KOPT-K1 (cell line): ENCODE measurements around the gene MYO3A.

Source experiments
- H3K27ac ChIP-seq: fragments of 200-600 bp; sonication (generic); 2 replicates; pipeline ENCODE4 v1.5.1; 2016; ENCODE audit warnings: antibody characterized with exemption, mild to moderate bottlenecking, low read depth, low read length; ENCODE audit not compliant: poor library complexity, severe bottlenecking
- H3K36me3 ChIP-seq: fragments of 200-600 bp; sonication (generic); 2 replicates; pipeline ENCODE4 v1.5.1; 2017; ENCODE audit warnings: antibody characterized with exemption, mild to moderate bottlenecking, low read length, moderate library complexity; ENCODE audit not compliant: insufficient read depth
- H3K9me3 ChIP-seq: fragments of 200-600 bp; sonication (generic); 2 replicates; pipeline ENCODE4 v1.5.1; 2017; ENCODE audit warnings: antibody characterized with exemption, low read length, mild to moderate bottlenecking; ENCODE audit not compliant: insufficient read depth, poor library complexity, severe bottlenecking

MYO3A gene, protein sequence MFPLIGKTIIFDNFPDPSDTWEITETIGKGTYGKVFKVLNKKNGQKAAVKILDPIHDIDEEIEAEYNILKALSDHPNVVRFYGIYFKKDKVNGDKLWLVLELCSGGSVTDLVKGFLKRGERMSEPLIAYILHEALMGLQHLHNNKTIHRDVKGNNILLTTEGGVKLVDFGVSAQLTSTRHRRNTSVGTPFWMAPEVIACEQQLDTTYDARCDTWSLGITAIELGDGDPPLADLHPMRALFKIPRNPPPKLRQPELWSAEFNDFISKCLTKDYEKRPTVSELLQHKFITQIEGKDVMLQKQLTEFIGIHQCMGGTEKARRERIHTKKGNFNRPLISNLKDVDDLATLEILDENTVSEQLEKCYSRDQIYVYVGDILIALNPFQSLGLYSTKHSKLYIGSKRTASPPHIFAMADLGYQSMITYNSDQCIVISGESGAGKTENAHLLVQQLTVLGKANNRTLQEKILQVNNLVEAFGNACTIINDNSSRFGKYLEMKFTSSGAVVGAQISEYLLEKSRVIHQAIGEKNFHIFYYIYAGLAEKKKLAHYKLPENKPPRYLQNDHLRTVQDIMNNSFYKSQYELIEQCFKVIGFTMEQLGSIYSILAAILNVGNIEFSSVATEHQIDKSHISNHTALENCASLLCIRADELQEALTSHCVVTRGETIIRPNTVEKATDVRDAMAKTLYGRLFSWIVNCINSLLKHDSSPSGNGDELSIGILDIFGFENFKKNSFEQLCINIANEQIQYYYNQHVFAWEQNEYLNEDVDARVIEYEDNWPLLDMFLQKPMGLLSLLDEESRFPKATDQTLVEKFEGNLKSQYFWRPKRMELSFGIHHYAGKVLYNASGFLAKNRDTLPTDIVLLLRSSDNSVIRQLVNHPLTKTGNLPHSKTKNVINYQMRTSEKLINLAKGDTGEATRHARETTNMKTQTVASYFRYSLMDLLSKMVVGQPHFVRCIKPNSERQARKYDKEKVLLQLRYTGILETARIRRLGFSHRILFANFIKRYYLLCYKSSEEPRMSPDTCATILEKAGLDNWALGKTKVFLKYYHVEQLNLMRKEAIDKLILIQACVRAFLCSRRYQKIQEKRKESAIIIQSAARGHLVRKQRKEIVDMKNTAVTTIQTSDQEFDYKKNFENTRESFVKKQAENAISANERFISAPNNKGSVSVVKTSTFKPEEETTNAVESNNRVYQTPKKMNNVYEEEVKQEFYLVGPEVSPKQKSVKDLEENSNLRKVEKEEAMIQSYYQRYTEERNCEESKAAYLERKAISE (N-terminal part only)

DNA sequence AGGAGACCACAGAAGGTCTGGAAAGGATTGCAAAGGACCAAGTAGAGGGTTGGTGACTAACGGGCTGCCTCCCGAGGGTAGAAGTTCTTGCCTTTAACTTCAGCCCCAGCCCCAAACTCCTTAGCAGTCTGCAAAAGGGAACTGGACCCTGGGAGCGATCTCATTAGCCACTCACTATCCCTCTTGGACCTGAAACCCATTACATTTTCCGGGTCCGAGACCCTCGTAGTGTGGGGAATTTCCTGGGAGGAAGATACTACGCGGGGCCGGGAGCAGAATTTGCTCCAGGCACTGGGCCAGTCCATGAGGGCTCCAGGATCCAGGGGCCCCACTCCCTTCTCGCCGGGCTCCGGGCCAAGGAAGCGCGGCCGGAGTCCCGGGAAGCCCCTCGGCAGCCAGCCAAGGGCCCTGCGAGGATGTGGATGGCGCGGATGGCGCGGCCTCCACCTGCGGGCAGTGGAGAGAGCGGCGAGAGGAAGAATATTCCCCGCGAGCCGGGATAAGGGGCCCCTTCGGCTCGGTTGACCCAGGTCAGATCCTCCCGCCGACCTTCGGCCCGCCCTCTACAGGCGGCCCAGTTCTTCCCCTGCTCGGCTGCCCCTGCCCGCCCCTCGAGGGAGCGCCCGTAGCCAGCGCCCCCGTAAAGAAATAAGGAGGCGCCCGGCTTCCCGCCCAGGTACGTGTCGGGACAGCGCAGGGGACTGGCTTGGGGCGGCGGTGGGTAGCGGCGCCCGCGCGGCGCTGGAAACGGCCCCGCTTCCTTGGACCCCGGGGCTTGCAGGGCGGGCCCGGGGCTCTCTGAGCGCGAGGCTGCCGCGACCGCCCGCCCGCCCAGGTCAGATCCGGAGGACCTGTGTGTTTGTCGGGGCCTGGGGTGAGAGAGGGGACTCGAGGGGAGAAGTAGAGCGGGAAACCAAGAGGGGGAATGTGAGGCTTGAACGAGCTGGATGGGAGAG is at the start of gene MYO3A:
Gene MYO3A, plus strand, starts transcription at position 577 of the 956 bp plus-strand sequence. CDS start 17,882 bp downstream, outside the sequence.
- H3K36me3 ChIP-seq: no peaks in the 10 kb centered on the region
- peaks cover 13% of the 10 kb centered on the region for H3K9me3 ChIP-seq
- H3K27ac ChIP-seq: no peak within 1 kb of the TSS

DNA sequence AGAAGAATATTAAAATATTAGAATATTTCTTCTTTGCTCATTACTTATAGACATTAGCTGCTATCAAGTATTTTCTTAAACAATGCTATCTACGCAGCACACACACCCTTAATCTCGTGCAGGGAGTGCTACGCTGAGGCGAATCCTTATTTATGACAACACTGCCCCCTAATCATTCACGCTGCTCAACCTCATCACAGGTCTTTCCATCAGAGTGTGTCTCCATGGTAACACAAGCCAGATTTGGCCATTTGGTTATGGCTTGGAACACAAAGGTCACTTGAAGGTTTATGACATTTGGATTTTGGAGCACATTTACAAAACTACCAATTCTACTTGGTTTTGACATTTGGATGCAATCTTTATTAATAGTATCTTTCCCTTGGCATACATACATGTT is 45.4 kb upstream of the MYO3A start:
- Histone ChIP-seq H3K9me3 (no peaks in the 10 kb centered on the region), H3K27ac (no peak overlapping the region), H3K36me3 (no peaks in the 10 kb centered on the region)

DNA sequence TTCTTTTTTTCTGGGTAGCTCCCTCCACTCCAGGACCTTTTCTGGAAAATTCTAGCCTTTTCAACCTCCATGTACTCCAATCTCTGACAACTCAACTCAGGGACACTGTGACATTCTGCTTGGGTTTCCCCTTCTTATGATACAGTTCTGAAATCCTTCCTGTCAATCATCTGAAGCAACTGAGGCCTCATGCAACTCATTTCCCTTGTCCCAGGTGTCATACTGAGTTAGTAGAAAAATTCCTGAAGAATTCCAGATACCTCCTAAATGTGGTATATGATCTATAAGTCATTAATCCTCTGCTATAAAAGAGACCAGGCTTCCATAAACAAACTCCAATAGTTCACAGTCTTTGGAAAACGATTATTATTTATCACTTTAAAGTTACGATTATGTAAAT is 43.0 kb upstream of the MYO3A start:
- H3K27ac ChIP-seq: no peak overlapping the region
- no peaks in the 10 kb centered on the region for H3K9me3 ChIP-seq
- no peaks in the 10 kb centered on the region for H3K36me3 ChIP-seq

DNA sequence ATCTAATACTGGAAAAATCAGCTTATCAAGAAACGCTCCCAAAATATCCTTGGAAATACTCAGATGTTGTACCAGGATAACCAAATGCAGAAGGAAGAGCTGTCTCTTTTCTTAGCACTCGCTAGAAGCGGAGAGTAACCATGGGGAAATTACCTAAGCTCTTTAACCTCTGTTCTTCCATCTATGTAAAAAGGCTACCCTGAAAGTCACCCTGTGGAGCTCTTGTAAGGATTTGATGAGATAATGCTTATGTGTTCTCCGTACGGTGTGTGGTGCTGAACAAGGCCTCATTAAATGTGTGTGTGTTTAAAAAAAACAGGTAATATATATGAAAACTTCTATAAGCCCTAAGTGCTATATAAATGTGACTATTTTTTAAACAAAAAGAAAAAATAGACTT is 38.2 kb upstream of the MYO3A start:
- no peak overlapping the region for H3K27ac ChIP-seq
- H3K36me3 ChIP-seq: no peaks in the 10 kb centered on the region
- no peaks in the 10 kb centered on the region for H3K9me3 ChIP-seq

DNA sequence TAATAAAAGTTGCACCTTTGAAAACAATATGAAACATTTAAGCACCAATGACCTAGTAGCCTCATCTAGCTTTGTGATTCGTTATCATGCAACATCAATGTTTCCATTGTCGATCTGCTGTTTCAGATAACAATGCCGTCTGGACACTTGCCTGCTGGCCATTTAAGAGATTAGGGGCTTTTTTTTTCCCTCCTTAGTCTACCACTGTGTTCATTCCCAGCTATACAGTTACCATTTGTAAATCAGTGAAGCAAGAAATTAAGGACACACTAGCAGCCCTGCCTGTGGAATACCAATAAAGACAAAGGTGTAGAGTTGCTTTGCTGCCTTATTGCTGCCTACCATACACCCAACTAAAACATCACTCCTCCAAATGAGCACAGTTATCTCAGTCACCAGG is 37.6 kb upstream of the MYO3A start:
- H3K36me3 ChIP-seq: no peaks in the 10 kb centered on the region
- no peaks in the 10 kb centered on the region for H3K9me3 ChIP-seq
- H3K27ac ChIP-seq: no peak overlapping the region

DNA sequence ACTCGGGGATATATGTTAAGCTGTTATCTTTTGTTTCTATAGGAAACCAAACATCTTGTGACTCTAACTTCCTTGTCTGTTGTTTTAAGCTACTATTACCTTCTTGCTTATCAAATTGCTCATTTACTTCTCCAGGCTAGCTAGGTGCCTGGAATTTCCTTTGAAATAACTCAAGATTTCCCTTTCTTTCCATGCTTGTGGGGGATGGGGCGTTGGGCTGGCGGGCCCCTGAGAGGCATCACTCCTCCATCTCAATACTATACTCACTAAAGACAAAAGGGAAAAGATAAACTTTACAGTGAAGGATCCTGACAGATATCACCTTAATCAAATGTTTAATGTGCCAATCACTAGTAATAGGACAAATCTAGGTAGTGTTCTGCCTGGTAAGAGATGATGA is 34.7 kb upstream of the MYO3A start:
- Histone ChIP-seq H3K27ac (no peak overlapping the region), H3K9me3 (no peaks in the 10 kb centered on the region), H3K36me3 (no peaks in the 10 kb centered on the region)

DNA sequence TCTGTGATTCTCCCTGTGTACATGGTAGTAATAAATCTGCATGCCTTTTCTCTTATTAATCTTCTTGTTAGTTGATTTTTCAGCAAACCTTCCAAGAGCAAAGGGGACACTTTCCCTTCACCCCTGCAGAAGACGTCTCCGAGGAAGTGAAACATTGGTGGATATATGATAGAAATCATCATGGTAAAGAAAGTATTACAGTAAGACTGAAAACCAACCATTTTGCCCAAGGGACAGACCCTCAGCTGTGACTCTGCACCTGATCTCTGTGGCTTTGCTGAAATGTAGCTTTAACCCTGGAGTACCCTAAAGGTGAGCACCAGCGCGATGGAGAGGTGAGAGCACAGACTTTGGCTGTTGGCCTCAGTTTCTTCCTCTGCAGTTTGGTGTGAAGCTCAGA is 32.8 kb upstream of the MYO3A start:
- Histone ChIP-seq H3K27ac (no peak overlapping the region), H3K36me3 (no peaks in the 10 kb centered on the region), H3K9me3 (no peaks in the 10 kb centered on the region)

DNA sequence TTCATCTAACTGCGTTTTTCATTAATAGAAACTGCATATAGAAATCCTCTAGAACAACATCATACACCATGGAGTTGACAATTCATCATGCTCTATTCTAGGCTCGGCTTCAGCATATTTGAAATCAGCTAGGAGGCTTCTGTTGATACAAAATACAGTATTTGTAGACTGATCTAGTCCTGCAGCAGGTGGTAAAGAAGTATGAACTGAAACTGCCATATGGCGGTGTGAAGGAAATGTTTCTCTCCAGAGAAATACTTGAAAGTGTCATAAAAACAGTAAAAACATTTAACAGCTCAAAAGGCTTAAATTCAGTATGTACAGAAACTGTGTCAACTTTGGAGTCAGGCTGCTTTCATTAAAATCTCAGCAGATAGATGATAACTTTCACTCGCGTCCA is 32.0 kb upstream of the MYO3A start:
- Histone ChIP-seq H3K9me3 (no peaks in the 10 kb centered on the region), H3K27ac (no peak overlapping the region)

DNA sequence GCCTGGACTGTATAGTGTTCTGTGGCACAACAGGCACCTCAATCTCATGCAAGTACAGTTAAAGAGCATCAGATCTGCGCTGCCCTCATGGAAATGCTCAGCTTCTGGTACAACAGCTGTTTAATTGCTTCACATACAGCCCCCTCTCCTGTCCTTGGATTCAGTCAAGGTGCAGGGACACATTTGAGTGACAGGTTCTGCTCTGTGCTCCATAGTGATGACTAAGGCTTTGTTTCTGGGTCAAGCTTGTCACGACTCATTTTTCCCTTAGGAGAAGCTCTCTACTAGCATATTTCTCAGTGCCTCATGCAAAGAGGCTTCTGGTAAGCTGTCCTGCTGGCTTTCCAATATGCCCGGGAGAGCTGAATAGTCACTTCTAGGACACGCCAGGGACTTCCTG is 26.8 kb upstream of the MYO3A start:
- no peak overlapping the region for H3K27ac ChIP-seq
- no peaks in the 10 kb centered on the region for H3K36me3 ChIP-seq
- no peaks in the 10 kb centered on the region for H3K9me3 ChIP-seq

More for the DNA sequence above, 32.0 kb upstream of the MYO3A start:
- no peaks in the 10 kb centered on the region for H3K36me3 ChIP-seq

DNA sequence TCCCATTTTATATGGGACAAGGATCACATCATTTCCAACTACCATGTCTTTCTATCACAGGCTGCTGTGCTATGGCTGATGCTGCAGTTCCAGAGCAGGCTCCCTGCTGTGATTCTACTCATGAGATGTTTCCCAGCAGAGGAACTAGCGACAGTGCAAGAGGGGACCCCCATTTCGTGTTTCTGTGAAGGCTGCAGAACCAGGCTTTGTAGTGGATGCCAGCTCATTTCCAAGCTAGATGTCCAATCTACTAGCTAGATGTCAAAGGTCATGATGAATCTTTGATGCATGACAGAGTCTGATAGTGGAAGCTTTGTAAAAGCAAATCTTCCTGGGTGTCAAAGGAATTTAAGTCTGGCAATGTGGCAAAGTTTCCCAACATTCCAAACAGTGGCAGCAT is 21.2 kb upstream of the MYO3A start:
- Histone ChIP-seq H3K9me3 (no peaks in the 10 kb centered on the region), H3K27ac (no peak overlapping the region), H3K36me3 (no peaks in the 10 kb centered on the region)

DNA sequence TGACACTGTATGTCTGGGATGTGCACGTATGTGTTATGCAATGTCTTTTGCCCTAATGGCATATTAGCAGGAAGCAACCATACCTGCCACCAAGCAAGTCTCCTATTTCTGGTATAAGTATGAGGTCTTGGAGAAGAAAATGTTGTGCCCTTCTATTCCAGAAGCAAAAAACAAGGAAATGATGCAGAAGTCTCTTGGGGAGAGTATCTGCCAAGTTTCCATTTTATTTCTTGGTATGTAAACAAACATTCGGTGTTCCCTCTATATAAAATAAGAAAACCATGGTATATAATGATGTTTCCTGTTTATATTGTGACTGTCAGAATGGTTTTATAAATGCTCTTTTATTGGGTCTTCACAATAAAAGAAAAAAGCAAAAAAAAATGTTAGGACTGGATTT is 19.3 kb upstream of the MYO3A start:
- no peaks in the 10 kb centered on the region for H3K9me3 ChIP-seq
- H3K27ac ChIP-seq: no peak overlapping the region
- H3K36me3 ChIP-seq: no peaks in the 10 kb centered on the region

DNA sequence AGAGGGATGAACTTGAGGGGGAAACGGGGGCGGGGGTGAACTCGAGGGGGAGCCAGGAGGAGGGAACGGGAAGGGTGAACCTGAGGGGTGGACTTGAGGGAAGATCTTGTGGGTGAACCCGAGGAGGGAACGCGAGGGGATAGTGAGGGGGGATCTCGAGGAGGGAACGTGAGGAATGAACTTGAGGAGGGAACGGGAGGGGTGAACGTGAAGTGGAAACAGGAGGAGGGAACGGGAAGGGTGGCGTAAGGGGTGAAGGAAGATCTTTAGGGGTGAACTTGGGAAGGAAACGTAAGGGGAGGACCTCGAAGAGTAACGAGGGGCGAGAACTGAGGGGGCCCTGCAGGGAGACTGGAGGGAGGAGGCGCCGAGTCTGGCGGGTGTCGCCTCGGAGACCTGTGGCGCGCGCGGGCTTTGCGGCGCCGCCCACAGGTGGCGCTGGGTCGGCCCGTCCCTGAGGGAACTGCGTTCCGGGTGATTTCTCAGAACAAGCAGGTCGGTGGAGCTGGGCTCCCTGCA is 651 bp downstream of the MYO3A start:
- Histone ChIP-seq H3K9me3 (peaks cover 13% of the 10 kb centered on the region), H3K27ac (no peak overlapping the region), H3K36me3 (no peaks in the 10 kb centered on the region)

DNA sequence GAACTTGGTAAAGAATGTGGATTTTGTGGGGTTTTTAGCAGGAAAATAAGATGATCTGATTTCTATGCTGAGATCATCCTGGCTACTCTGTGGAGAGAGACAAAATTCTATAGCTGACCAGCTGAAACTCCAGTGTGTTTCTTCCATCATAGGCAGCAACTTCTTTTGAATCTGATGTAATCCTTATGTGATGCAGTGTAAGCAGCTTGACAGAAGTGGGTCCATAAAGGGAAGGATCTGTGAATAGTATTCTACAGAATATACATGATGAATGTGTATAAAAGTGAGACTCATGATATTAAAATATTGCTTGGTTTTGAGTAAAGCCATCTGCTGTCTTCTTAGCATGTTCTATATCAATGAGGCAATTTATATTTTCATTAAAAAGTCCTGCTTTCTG is 4.4 kb downstream of the MYO3A start:
- Histone ChIP-seq H3K27ac (no peak overlapping the region), H3K9me3 (peaks cover 13% of the 10 kb centered on the region), H3K36me3 (no peaks in the 10 kb centered on the region)

DNA sequence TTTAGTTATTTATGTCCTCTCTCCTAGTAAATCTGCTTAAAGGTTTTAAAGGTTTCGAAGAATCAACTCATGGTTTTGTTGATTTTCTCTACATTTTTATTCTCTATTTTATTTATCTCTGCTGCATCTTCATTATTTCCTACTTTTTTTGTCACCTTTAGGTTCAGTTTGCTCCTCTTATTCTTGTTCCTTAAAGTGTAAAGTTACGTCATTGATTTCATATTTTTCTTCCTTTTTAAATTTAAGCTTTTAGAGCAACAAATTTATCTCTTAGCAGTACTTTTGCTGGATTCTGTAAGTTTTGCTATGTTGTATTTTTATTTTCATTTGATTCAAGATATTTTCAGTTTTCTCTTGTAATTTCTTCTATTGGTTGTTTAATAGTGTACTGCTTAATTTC is 10.7 kb downstream of the MYO3A start:
- Histone ChIP-seq H3K27ac (no peak overlapping the region), H3K9me3 (no peaks in the 10 kb centered on the region), H3K36me3 (no peaks in the 10 kb centered on the region)
